GM12878 (cell line): Measurements from ENCODE around the gene CHPF2.

Experiments used
- HDGF ChIP-seq: fragments of 450-650 bp; IDR thresholded peaks from 2 replicates; pipeline ENCODE4 v1.6.1; 2016; ENCODE audit warnings: antibody characterized with exemption
- RB1 ChIP-seq: fragments of 450-650 bp; formaldehyde crosslinking; IDR thresholded peaks from 2 replicates; pipeline ENCODE4 v1.6.1; 2017; ENCODE audit warnings: mild to moderate bottlenecking, borderline replicate concordance
- TCF12 ChIP-seq: IDR thresholded peaks from 2 replicates; pipeline ENCODE4 v1.6.1; 2011; ENCODE audit warnings: low read depth, mild to moderate bottlenecking, low read length
- ZBTB33 ChIP-seq: fragments of 450-650 bp; IDR thresholded peaks from 2 replicates; pipeline ENCODE4 v1.6.1; 2017; ENCODE audit warnings: mild to moderate bottlenecking
- ZNF24 ChIP-seq: fragments of 450-650 bp; IDR thresholded peaks from 2 replicates; pipeline ENCODE4 v1.6.1; 2017; ENCODE audit warnings: antibody characterized with exemption, mild to moderate bottlenecking
- TF ChIP-seq, protein P1 (sequence below), 3 experiments: IDR thresholded peaks in 2 of 3; conservative IDR thresholded peaks in 1 of 3; 2 replicates each; pipeline ENCODE4 v1.5.1; 2011; ENCODE audit warnings: low read depth in 3 of 3, low read length in 3 of 3, mild to moderate bottlenecking in 3 of 3, control low read depth in 2 of 3, moderate library complexity in 2 of 3, inconsistent platforms in 1 of 3, mixed read lengths in 1 of 3; ENCODE audit not compliant: control insufficient read depth in 2 of 3, insufficient read depth in 1 of 3; ENCODE audit errors: extremely low read depth in 1 of 3

DNA sequence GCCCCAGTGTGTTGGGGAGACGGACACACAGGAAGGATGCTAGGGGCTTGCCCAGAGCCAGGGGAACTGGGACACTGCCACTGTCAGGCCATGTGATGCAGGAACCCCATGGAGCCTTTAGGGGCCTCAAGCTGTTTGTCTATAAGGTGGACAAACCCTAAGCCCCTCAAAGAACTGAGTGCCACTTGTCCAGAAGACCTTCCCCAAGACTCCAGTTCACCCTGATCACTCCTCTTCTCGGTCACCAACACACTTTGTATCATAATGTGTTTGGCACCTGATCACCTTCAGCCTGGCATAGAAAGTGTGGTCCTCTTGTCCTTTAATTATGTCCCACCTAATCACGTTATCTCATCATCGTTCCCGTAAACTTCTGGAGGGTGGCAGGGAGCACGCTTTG lies 22.7 kb upstream of the CHPF2 start:
- TF ChIP-seq, protein P1, sequence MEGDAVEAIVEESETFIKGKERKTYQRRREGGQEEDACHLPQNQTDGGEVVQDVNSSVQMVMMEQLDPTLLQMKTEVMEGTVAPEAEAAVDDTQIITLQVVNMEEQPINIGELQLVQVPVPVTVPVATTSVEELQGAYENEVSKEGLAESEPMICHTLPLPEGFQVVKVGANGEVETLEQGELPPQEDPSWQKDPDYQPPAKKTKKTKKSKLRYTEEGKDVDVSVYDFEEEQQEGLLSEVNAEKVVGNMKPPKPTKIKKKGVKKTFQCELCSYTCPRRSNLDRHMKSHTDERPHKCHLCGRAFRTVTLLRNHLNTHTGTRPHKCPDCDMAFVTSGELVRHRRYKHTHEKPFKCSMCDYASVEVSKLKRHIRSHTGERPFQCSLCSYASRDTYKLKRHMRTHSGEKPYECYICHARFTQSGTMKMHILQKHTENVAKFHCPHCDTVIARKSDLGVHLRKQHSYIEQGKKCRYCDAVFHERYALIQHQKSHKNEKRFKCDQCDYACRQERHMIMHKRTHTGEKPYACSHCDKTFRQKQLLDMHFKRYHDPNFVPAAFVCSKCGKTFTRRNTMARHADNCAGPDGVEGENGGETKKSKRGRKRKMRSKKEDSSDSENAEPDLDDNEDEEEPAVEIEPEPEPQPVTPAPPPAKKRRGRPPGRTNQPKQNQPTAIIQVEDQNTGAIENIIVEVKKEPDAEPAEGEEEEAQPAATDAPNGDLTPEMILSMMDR (IDR thresholded peaks at IDR 0.05 in 2 of 3, conservative IDR thresholded peaks at IDR 0.05 in 1 of 3; ENCODE audit: control insufficient read depth in 2 of 3, extremely low read depth in 1 of 3, insufficient read depth in 1 of 3, low read depth in 3 of 3, low read length in 3 of 3), result no peak
- TF ChIP-seq RB1 (no peak), HDGF (no peak), TCF12 (no peak), ZNF24 (no peak), ZBTB33 (no peak)
